Activated CD4-positive, alpha-beta T cell treated with anti-CD3 and anti-CD28 coated beads for 36 hours (primary cell): ENCODE results near the gene METTL24. TPM values are rescaled to one million over a fixed set of nuclear protein-coding genes. Genes with fewer than 3 reads are reported as not detected.

ENCODE experiments used
- ATAC-seq: fragments of 200-7000 bp; cut with Tn5 transposase; one replicate; pipeline ENCODE4 v1.10.0; 2021; ENCODE audit warnings: mild to moderate bottlenecking, moderate library complexity
- CTCF ChIA-PET: fragments of 350-600 bp; sonication (Branson Sonifier 250); formaldehyde crosslinking; loops from one replicate; lab custom pipeline; 2021; ENCODE audit warnings: antibody characterized with exemption; lab: Charles Lee
- POLR2A ChIA-PET: fragments of 350-600 bp; sonication (Branson Sonifier 250); formaldehyde crosslinking; loops from one replicate; lab custom pipeline; 2021; ENCODE audit warnings: antibody characterized with exemption, inconsistent platforms; lab: Charles Lee
- DNase-seq: peaks from one replicate; pipeline ENCODE4 v3.0.0-alpha.2; 2020
- H3K27ac Mint-ChIP-seq: one replicate; pipeline ENCODE4 v1.8.0; 2021; ENCODE audit warnings: mixed read lengths
- H3K27me3 Mint-ChIP-seq: one replicate; pipeline ENCODE4 v1.8.0; 2021; ENCODE audit warnings: mixed read lengths
- H3K36me3 Mint-ChIP-seq: one replicate; pipeline ENCODE4 v1.8.0; 2021; ENCODE audit warnings: low read depth, mixed read lengths
- H3K4me1 Mint-ChIP-seq: one replicate; pipeline ENCODE4 v1.8.0; 2021; ENCODE audit warnings: mixed read lengths
- H3K4me3 Mint-ChIP-seq: one replicate; pipeline ENCODE4 v1.8.0; 2021; ENCODE audit warnings: mild to moderate bottlenecking, moderate library complexity, mixed read lengths
- H3K9me3 Mint-ChIP-seq: one replicate; pipeline ENCODE4 v1.8.0; 2021; ENCODE audit warnings: low read depth, mixed read lengths
- intact Hi-C, 2 experiments: fragments of 100-400 bp; cut with DNase I in 1 of 2; cut with micrococcal nuclease in 1 of 2; formaldehyde crosslinking; loops; one replicate each; pipeline versions ENCODE4 v1.14.2 to v1.15.1; 2022 to 2024; cut with DNase I, micrococcal nuclease
- total RNA-seq, 2 experiments: library from RNA; stranded (reverse); gene quantifications; one replicate each; pipeline ENCODE4 v1.2.3, GENCODE V29; 2021

METTL24 gene
- total RNA-seq, 2 experiments from 2014 or later = not detected

GRCh38 chr6:110322874-110323242 is 35.3 kb downstream of the METTL24 start:
- no peaks in the 10 kb centered on the region for H3K27me3 Mint-ChIP-seq
- no peaks in the 10 kb centered on the region for H3K4me1 Mint-ChIP-seq
- ATAC-seq (no peak), DNase-seq (no peak)
- H3K4me3 Mint-ChIP-seq = no peak overlapping the region
- no peak overlapping the region for H3K27ac Mint-ChIP-seq
- intact Hi-C loops = no loop called here
- no peaks in the 10 kb centered on the region for H3K36me3 Mint-ChIP-seq
- ChIA-PET POLR2A (no interaction called here), CTCF (no interaction called here)
- H3K9me3 Mint-ChIP-seq = no peaks in the 10 kb centered on the region

GRCh38 chr6:110322151-110322873 is 35.8 kb downstream of the METTL24 start:
- Mint-ChIP-seq H3K27me3 (no peaks in the 10 kb centered on the region), H3K27ac (no peak overlapping the region), H3K4me3 (no peak overlapping the region), H3K9me3 (no peaks in the 10 kb centered on the region), H3K36me3 (no peaks in the 10 kb centered on the region), H3K4me1 (no peaks in the 10 kb centered on the region)
- ATAC-seq (no peak), DNase-seq (no peak)
- POLR2A ChIA-PET = no interaction called here
- CTCF ChIA-PET = no interaction called here
- intact Hi-C loops = no loop called here

GRCh38 chr6:110320307-110320706 is 37.8 kb downstream of the METTL24 start:
- ChIA-PET POLR2A (no interaction called here), CTCF (no interaction called here)
- no peak overlapping the region for H3K27ac Mint-ChIP-seq
- H3K9me3 Mint-ChIP-seq = no peaks in the 10 kb centered on the region
- ATAC-seq (no peak), DNase-seq (no peak)
- no peak overlapping the region for H3K4me3 Mint-ChIP-seq
- intact Hi-C loops = no loop called here
- no peaks in the 10 kb centered on the region for H3K27me3 Mint-ChIP-seq
- H3K36me3 Mint-ChIP-seq = no peaks in the 10 kb centered on the region
- H3K4me1 Mint-ChIP-seq = no peaks in the 10 kb centered on the region

- intact Hi-C loops = no loop called here
- POLR2A ChIA-PET = no interaction called here
- no peak overlapping the region for H3K4me3 Mint-ChIP-seq
- DNase-seq (no peak), ATAC-seq (no peak)
- no peaks in the 10 kb centered on the region for H3K36me3 Mint-ChIP-seq
- no peak overlapping the region for H3K27ac Mint-ChIP-seq
- H3K9me3 Mint-ChIP-seq = no peaks in the 10 kb centered on the region
- H3K27me3 Mint-ChIP-seq = no peaks in the 10 kb centered on the region
- no peaks in the 10 kb centered on the region for H3K4me1 Mint-ChIP-seq
- CTCF ChIA-PET = interaction anchor here (1.0 kb wide), 1 partner anchor 9 kb away, joined by 3 read pairs; no protein-coding TSS in a partner anchor
Measured at GRCh38 chr6:110319843-110320242, 38.3 kb downstream of the METTL24 start.

- Mint-ChIP-seq H3K4me3 (no peak overlapping the region), H3K27me3 (no peaks in the 10 kb centered on the region), H3K27ac (no peak overlapping the region), H3K36me3 (no peaks in the 10 kb centered on the region), H3K9me3 (no peaks in the 10 kb centered on the region), H3K4me1 (no peaks in the 10 kb centered on the region)
- ATAC-seq (no peak), DNase-seq (no peak)
- intact Hi-C loops = no loop called here
- ChIA-PET POLR2A (no interaction called here), CTCF (interaction anchor here (1.0 kb wide), 1 partner anchor 9 kb away, joined by 3 read pairs; no protein-coding TSS in a partner anchor)
Measured at GRCh38 chr6:110319381-110319780, 38.8 kb downstream of the METTL24 start.

- ChIA-PET CTCF (interaction anchor here (1.0 kb wide), 1 partner anchor 8 kb away, joined by 3 read pairs; no protein-coding TSS in a partner anchor), POLR2A (no interaction called here)
- H3K4me1 Mint-ChIP-seq = no peaks in the 10 kb centered on the region
- no peak for ATAC-seq
- no peaks in the 10 kb centered on the region for H3K36me3 Mint-ChIP-seq
- no peak for DNase-seq
- H3K4me3 Mint-ChIP-seq = no peak overlapping the region
- intact Hi-C loops = no loop called here
- no peak overlapping the region for H3K27ac Mint-ChIP-seq
- no peaks in the 10 kb centered on the region for H3K27me3 Mint-ChIP-seq
- H3K9me3 Mint-ChIP-seq = no peaks in the 10 kb centered on the region
Measured at GRCh38 chr6:110318971-110319370, 39.2 kb downstream of the METTL24 start.

GRCh38 chr6:110317646-110318045 is 40.5 kb downstream of the METTL24 start:
- no peak overlapping the region for H3K27ac Mint-ChIP-seq
- H3K4me3 Mint-ChIP-seq = no peak overlapping the region
- ChIA-PET CTCF (no interaction called here), POLR2A (no interaction called here)
- ATAC-seq (no peak), DNase-seq (no peak)
- no peaks in the 10 kb centered on the region for H3K4me1 Mint-ChIP-seq
- H3K36me3 Mint-ChIP-seq = no peaks in the 10 kb centered on the region
- no peaks in the 10 kb centered on the region for H3K27me3 Mint-ChIP-seq
- intact Hi-C loops = no loop called here
- H3K9me3 Mint-ChIP-seq = no peaks in the 10 kb centered on the region

- Mint-ChIP-seq H3K36me3 (no peaks in the 10 kb centered on the region), H3K4me3 (no peak overlapping the region), H3K27me3 (no peaks in the 10 kb centered on the region), H3K27ac (no peak overlapping the region), H3K4me1 (no peaks in the 10 kb centered on the region), H3K9me3 (no peaks in the 10 kb centered on the region)
- POLR2A ChIA-PET = no interaction called here
- intact Hi-C loops = no loop called here
- DNase-seq (no peak), ATAC-seq (no peak)
- CTCF ChIA-PET = interaction anchor here (0.5 to 0.9 kb wide), 3 partner anchors 14 to 187 kb away, joined by 3 read pairs; no protein-coding TSS in a partner anchor
Measured at GRCh38 chr6:110317189-110317588, 41.0 kb downstream of the METTL24 start.

- H3K27ac Mint-ChIP-seq = no peak overlapping the region
Measured at GRCh38 chr6:110315869-110316398, 42.2 kb downstream of the METTL24 start.

GRCh38 chr6:110315207-110315868 is 42.8 kb downstream of the METTL24 start:
- no peaks in the 10 kb centered on the region for H3K9me3 Mint-ChIP-seq
- H3K27ac Mint-ChIP-seq = no peak overlapping the region
- no peak overlapping the region for H3K4me3 Mint-ChIP-seq
- intact Hi-C loops = no loop called here
- no peaks in the 10 kb centered on the region for H3K36me3 Mint-ChIP-seq
- DNase-seq = no peak
- POLR2A ChIA-PET = interaction anchor here (0.6 kb wide), 1 partner anchor 66 kb away, joined by 3 read pairs; no protein-coding TSS in a partner anchor
- H3K4me1 Mint-ChIP-seq = no peaks in the 10 kb centered on the region
- H3K27me3 Mint-ChIP-seq = no peaks in the 10 kb centered on the region
- CTCF ChIA-PET = no interaction called here
- ATAC-seq = no peak

More at GRCh38 chr6:110315869-110316398, 42.2 kb downstream of the METTL24 start:
- intact Hi-C loops = no loop called here
- Mint-ChIP-seq H3K9me3 (no peaks in the 10 kb centered on the region), H3K27me3 (no peaks in the 10 kb centered on the region), H3K4me3 (no peak overlapping the region), H3K36me3 (no peaks in the 10 kb centered on the region), H3K4me1 (no peaks in the 10 kb centered on the region)
- POLR2A ChIA-PET = interaction anchor here (0.6 kb wide), 1 partner anchor 65 kb away, joined by 3 read pairs; no protein-coding TSS in a partner anchor
- CTCF ChIA-PET = no interaction called here
- ATAC-seq (no peak), DNase-seq (no peak)

- ChIA-PET POLR2A (no interaction called here), CTCF (interaction anchor here (0.7 to 0.9 kb wide), 2 partner anchors 8 to 272 kb away, joined by 3 read pairs; no protein-coding TSS in a partner anchor)
- Mint-ChIP-seq H3K27ac (no peak overlapping the region), H3K4me1 (no peaks in the 10 kb centered on the region), H3K36me3 (no peaks in the 10 kb centered on the region), H3K9me3 (peaks cover 5% of the 10 kb centered on the region), H3K4me3 (no peak overlapping the region), H3K27me3 (no peaks in the 10 kb centered on the region)
- ATAC-seq (no peak), DNase-seq (no peak)
- intact Hi-C loops = no loop called here
Measured at GRCh38 chr6:110310861-110311446, 47.2 kb downstream of the METTL24 start.
